HepG2 (cell line): ENCODE data around the gene SYNPO2L. TPM values are rescaled to one million over a fixed set of nuclear protein-coding genes. Genes with fewer than 3 reads are reported as not detected.
"Not testable (repeated sequence)": the region's sequence is repeated elsewhere in the genome, so short reads cannot be mapped to it uniquely, and the experiment has no call there.

Source experiments
- ATAC-seq: fragments of 200-7000 bp; cut with Tn5 transposase; 3 replicates; pipeline ENCODE4 v1.9.1; 2020; ENCODE audit warnings: mild to moderate bottlenecking, moderate library complexity
- BruUV-seq: library from RNA; stranded (reverse); fragments of 400-500 nt; replicated peaks from 2 replicates; lab custom pipeline; 2021; lab: Mats Ljungman, UMichigan
- CTCF ChIA-PET: fragments of 300-600 bp; formaldehyde crosslinking; extraction: SDS; loops from one replicate; lab custom pipeline; 2021; ENCODE audit warnings: low total read pairs, inconsistent platforms, low intra/inter-chr PET ratio; lab: Yijun Ruan, JAX
- POLR2A ChIA-PET: fragments of 350-600 bp; sonication (Branson Sonifier 250); formaldehyde crosslinking; loops from one replicate; lab custom pipeline; 2020; ENCODE audit warnings: antibody characterized with exemption, inconsistent platforms; lab: Yijun Ruan, JAX
- DNase-seq: peaks from one replicate; pipeline ENCODE4 v3.0.0-alpha.2; 2015; ENCODE audit warnings: low spot score
- FAIRE-seq: peaks from 3 replicates; lab custom pipeline; 2011; peaks lifted over from hg19 to GRCh38; lab: Jason Lieb, UNC
- H2AFZ ChIP-seq: one replicate; pipeline ENCODE4 v1.6.1; 2011; ENCODE audit warnings: low read length, inconsistent platforms
- H3K27ac ChIP-seq: fragments of 300-600 bp; 3 replicates; pipeline ENCODE4 v1.8.0; 2011; ENCODE audit warnings: mixed run types, mild to moderate bottlenecking, mixed read lengths, low read length, inconsistent platforms; ENCODE audit not compliant: insufficient read depth; ENCODE audit errors: extremely low read length
- H3K27me3 ChIP-seq, 2 experiments: fragments of 200-600 bp in 1 of 2; 2 replicates in 1 of 2; 3 replicates in 1 of 2; pipeline versions ENCODE4 v1.6.0 to v1.8.0; 2011; ENCODE audit warnings: low read length in 2 of 2, mild to moderate bottlenecking in 2 of 2, moderate library complexity in 2 of 2, inconsistent platforms in 1 of 2; ENCODE audit not compliant: insufficient read depth in 2 of 2, control insufficient read depth in 1 of 2
- H3K36me3 ChIP-seq, 2 experiments: fragments of 200-600 bp in 1 of 2; replicated peaks in 1 of 2; 2 replicates in 1 of 2; 3 replicates in 1 of 2; pipeline versions ENCODE4 v1.5.1 to v1.8.0; 2011; ENCODE audit warnings: low read length in 2 of 2, inconsistent platforms in 1 of 2; ENCODE audit not compliant: insufficient read depth in 2 of 2, control insufficient read depth in 1 of 2
- H3K4me1 ChIP-seq: 2 replicates; pipeline ENCODE4 v1.5.1; 2012; ENCODE audit warnings: low read length, inconsistent platforms; ENCODE audit not compliant: insufficient read depth
- H3K4me2 ChIP-seq: 2 replicates; pipeline ENCODE4 v1.6.0; 2011; ENCODE audit warnings: low read depth, low read length, inconsistent platforms
- H3K4me3 ChIP-seq, 3 experiments: fragments of 200-600 bp in 1 of 3; sonication (generic), shearing (Covaris generic) in 1 of 3; replicated peaks in 1 of 3; 2 replicates each; pipeline ENCODE4 v1.5.1; 2011 to 2016; ENCODE audit warnings: low read length in 3 of 3, inconsistent platforms in 2 of 3, low read depth in 2 of 3, mild to moderate bottlenecking in 2 of 3, control low read depth in 1 of 3, mixed read lengths in 1 of 3; ENCODE audit not compliant: insufficient read depth in 1 of 3
- H3K79me2 ChIP-seq: one replicate; pipeline ENCODE4 v1.6.1; 2011; ENCODE audit warnings: low read length, inconsistent platforms; ENCODE audit not compliant: insufficient read depth
- H3K9ac ChIP-seq: 2 replicates; pipeline ENCODE4 v1.6.0; 2011; ENCODE audit warnings: mild to moderate bottlenecking, low read depth, low read length, inconsistent platforms; ENCODE audit not compliant: insufficient read depth
- H3K9me3 ChIP-seq: 2 replicates; pipeline ENCODE4 v1.5.1; 2012; ENCODE audit warnings: mild to moderate bottlenecking, low read length
- H4K20me1 ChIP-seq: 2 replicates; pipeline ENCODE4 v1.6.0; 2011; ENCODE audit warnings: inconsistent platforms, mild to moderate bottlenecking, low read length, moderate library complexity; ENCODE audit not compliant: insufficient read depth
- HNRNPH1 ChIP-seq: fragments of 200-400 bp; formaldehyde crosslinking; optimal IDR thresholded peaks from 2 replicates; pipeline ENCODE3; 2017; ENCODE audit warnings: mild to moderate bottlenecking, low read depth, low read length
- NFIC ChIP-seq: IDR thresholded peaks from 2 replicates; pipeline ENCODE4 v1.6.1; 2012; ENCODE audit warnings: mild to moderate bottlenecking, low read length, inconsistent platforms
- NFYC ChIP-seq: IDR thresholded peaks from 2 replicates; pipeline ENCODE4 v1.6.1; 2016; ENCODE audit warnings: missing genetic modification reagents, missing compliant biosample characterization
- ZNF430 ChIP-seq: sonication (generic); formaldehyde crosslinking; IDR thresholded peaks from 2 replicates; pipeline ENCODE4 v1.9.0; 2021; ENCODE audit warnings: mild to moderate bottlenecking, missing genetic modification reagents
- WGBS: methylation state at CpG from one replicate; pipeline ENCODE4 v1.1.6; 2017; ENCODE audit warnings: low lambda C conversion rate; 5-methylcytosine and 5-hydroxymethylcytosine counted together
- in situ Hi-C: cut with HindIII; loops from 2 replicates; pipeline ENCODE4 v1.10.0; 2017; ENCODE audit warnings: low pct_unique_long_range_greater_than_20kb; ENCODE audit not compliant: extremely low pct_ligation_motif_present
- intact Hi-C: fragments of 100-400 bp; cut with micrococcal nuclease; formaldehyde crosslinking; loops from one replicate; pipeline ENCODE4 v1.10.0; 2022; ENCODE audit not compliant: unreplicated experiment
- polyA plus RNA-seq, 8 experiments: library from polyadenylated mRNA; depleted of rRNA in 3 of 8; stranded (reverse) in 7 of 8; unstranded in 1 of 8; fragments of >200 nt; fragmentation: Illumina TruSeq in 4 of 8; extraction: Trizol in 4 of 8; gene quantifications; 2 replicates each; pipeline versions ENCODE4 v1.2.1 to v1.2.3, GENCODE V29; 2011 to 2016; ENCODE audit warnings: low read depth in 4 of 8, missing spikeins in 1 of 8, mixed read lengths in 1 of 8; ENCODE audit not compliant: insufficient read depth in 1 of 8
- total RNA-seq, 5 experiments: library from RNA; depleted of rRNA; stranded (reverse); fragments of >200 nt; fragmentation: Illumina TruSeq; extraction: Trizol; gene quantifications; 2 replicates each; pipeline ENCODE4 v1.2.3, GENCODE V29; 2016; ENCODE audit warnings: low read depth in 1 of 5

SYNPO2L gene
- total and polyA plus RNA-seq, 2 of the 13 experiments (the other 11 are each of a cell fraction or from before 2014, with no cell fraction given), result not detected

DNA sequence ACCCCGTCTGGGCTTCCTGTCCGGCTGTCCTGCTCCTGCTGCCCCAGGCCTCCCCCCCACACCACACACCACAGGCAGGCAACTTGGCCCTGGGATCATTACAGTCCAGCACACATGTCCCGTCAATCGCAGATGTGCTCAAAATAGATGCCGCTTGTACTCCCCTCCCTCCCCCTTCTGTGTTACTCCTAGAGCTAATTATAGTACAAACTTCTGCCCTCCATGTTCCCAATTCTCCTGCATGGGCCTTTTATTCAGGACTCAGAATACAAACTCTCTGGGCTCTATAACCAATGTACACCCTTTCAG lies at the start of gene SYNPO2L (continued):
- no peak for TF ChIP-seq ZNF430
- TF ChIP-seq HNRNPH1, result no peak
- no peak for TF ChIP-seq NFIC
- no peak for TF ChIP-seq NFYC (CRISPR knock-in tag)

DNA sequence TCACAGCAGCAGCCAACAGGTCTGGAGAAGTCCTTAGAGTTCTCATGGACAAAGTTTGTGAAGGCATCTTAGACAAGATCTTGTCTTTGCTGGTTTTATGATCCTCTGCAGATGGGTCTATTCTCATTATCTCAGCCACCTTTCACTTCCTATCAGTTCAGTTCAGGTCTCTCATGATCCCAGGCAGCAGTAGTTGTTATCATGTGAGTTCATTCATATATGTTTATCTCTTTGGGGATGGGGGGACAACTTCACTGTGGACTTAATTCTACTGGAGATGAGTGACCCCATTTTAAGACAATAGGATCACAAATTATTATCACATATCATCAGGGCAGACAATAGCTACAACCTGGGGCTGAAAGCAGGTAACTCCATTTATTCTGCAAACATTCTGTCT lies 48.1 kb upstream of the SYNPO2L start:
- peaks cover 21% of the 10 kb centered on the region; the same call in 1 of the 2 replicates for H3K4me1 ChIP-seq
- H3K4me3 ChIP-seq, H3K9ac ChIP-seq, H3K4me2 ChIP-seq, H3K36me3 ChIP-seq, FAIRE-seq, CTCF ChIA-PET, ATAC-seq, H3K27me3 ChIP-seq, H3K27ac ChIP-seq, in situ Hi-C loops, H2AFZ ChIP-seq, BruUV-seq, intact Hi-C loops, H3K79me2 ChIP-seq, POLR2A ChIA-PET, DNase-seq, H3K9me3 ChIP-seq, H4K20me1 ChIP-seq: not testable (repeated sequence)

DNA sequence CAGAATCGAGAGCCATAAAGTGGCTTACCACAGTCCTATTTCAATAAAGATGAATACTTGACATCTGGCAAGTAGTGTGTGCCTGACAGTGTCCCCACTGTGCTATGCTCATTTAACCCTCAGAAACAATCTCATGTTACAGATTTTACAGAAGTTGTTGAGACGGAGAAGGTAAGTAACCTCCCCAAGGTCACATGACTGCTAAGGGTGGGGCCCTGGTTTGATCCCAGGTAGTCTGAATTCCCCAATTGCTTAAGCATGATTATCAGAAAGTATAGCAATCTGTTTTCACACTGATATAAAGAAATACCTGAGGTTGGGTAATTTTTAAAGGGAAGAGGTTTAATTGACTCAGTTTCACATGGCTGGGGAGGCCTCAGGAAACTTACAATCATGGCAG lies 43.0 kb upstream of the SYNPO2L start:
- H3K36me3 ChIP-seq, H3K9me3 ChIP-seq, H3K9ac ChIP-seq, in situ Hi-C loops, H3K4me2 ChIP-seq, H3K4me1 ChIP-seq, H3K4me3 ChIP-seq, CTCF ChIA-PET, BruUV-seq, FAIRE-seq, H2AFZ ChIP-seq, H3K27ac ChIP-seq, H3K27me3 ChIP-seq, ATAC-seq, intact Hi-C loops, H3K79me2 ChIP-seq, H4K20me1 ChIP-seq, DNase-seq, POLR2A ChIA-PET: not testable (repeated sequence)
- WGBS, result 95% methylated on average over 2 of the region's 2 CpGs

DNA sequence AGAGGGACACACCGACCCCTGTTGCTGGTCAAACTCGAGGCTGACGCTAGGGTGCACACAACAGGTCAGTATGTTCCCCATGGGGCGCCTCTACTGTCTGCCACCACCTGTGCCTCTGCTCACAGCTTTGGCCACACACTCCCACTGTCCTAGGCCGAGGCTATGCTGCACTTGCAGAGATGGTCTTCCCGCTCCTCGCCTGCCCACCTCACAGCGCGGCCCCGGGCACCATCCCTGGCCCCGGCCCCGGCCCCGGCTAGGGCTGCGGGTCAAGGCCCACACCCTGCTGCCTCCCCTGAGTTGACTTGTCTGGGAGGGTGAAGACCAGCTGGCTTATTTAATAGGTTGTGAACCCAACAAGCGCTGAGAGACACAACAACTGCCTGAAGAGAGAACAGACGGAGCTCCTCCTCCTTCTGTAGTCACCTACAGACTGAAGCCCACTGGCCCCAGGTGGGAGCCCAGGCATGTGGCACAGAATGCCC lies 41.9 kb upstream of the SYNPO2L start, which contains the start of gene AGAP5:
Gene AGAP5, minus strand, starts transcription at position 435 of the 485 bp plus-strand sequence. Its CDS starts 354 bp downstream, at position 81.
- H3K36me3 ChIP-seq, CTCF ChIA-PET, H3K79me2 ChIP-seq, ATAC-seq, FAIRE-seq, DNase-seq, POLR2A ChIA-PET, H3K9ac ChIP-seq, H3K4me2 ChIP-seq, H3K4me1 ChIP-seq, H4K20me1 ChIP-seq, in situ Hi-C loops, H3K27ac ChIP-seq, H2AFZ ChIP-seq, H3K4me3 ChIP-seq, H3K9me3 ChIP-seq, BruUV-seq, intact Hi-C loops, H3K27me3 ChIP-seq: not testable (repeated sequence)
- 93% methylated on average over 11 of the region's 16 CpGs for WGBS

DNA sequence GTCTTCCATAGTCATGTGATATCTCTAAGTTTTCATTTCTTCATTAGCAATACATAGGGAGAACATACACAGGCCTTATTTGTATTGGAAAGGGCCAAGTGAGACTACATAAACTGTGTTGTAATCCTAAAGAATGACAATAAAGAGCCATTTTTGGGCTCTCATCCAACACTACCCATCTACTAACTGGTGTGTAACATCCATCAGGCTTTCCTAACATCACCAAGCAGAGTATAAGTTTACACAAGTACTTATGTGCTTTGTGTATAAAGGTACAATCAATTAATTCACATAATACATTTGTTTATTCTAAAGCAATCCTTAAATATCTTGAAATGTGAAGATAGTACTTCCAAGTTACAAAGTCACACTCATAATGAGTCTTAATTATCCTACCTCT lies 39.5 kb upstream of the SYNPO2L start:
- H2AFZ ChIP-seq, CTCF ChIA-PET, H3K9ac ChIP-seq, H3K4me1 ChIP-seq, H3K4me3 ChIP-seq, H3K9me3 ChIP-seq, H4K20me1 ChIP-seq, H3K79me2 ChIP-seq, ATAC-seq, DNase-seq, in situ Hi-C loops, H3K36me3 ChIP-seq, POLR2A ChIA-PET, BruUV-seq, H3K4me2 ChIP-seq, H3K27me3 ChIP-seq, intact Hi-C loops, H3K27ac ChIP-seq, FAIRE-seq: not testable (repeated sequence)
